GM10847 (cell line): ENCODE results near the gene CYP27B1.

Experiments used
- POLR2A ChIP-seq: IDR thresholded peaks from 2 replicates; pipeline ENCODE4 v1.6.1; 2011; ENCODE audit not compliant: insufficient read length; ENCODE audit errors: extremely low read depth

Gene CYP27B1

GRCh38 chr12:57766464-57767304 is at the start of gene CYP27B1:
Gene CYP27B1, minus strand, starts transcription at chr12:57767078. Its CDS starts 37 bp downstream, at chr12:57767041.
- TF ChIP-seq POLR2A: no peak

DNA sequence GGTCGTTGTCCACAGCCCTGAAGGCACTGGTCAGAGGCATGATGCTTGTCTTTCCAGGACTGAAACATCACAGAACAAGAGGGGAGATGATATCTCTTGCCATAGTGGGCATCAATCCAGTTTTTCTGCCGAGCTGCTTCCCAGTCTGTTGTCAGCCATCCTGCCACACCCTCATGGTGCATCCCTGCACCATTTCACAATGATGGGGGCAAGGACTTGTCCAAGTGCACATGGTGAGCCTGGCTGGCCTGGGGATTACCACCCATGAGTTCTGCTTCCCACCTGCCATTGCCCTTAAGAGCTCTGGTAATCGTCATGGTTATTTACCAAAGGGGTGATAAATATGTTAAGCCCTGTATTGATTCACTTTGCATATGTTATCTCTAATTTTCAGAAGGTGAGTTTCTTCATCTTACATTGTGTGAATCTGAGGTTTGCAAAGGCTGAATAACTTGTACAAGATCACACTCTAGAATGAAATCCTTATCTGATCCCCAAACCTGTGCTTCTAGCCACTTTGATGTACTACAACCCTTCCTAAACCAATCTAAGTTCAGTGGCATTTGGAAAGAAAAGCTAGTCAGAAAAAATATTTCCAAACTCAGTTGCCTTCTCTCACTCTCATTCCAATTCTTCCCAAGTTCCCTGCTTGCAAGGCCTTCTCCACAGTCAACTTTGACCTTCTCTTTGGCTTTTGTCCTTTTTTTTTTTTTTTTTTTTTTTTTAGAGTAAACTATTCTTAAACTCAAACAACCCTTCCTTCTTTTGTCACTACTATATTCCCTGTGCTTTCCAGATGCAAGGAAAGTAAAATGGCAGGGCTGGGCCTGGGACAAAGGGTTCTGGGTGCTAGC is 49.4 kb upstream of the CYP27B1 start:
- no peak for TF ChIP-seq POLR2A

DNA sequence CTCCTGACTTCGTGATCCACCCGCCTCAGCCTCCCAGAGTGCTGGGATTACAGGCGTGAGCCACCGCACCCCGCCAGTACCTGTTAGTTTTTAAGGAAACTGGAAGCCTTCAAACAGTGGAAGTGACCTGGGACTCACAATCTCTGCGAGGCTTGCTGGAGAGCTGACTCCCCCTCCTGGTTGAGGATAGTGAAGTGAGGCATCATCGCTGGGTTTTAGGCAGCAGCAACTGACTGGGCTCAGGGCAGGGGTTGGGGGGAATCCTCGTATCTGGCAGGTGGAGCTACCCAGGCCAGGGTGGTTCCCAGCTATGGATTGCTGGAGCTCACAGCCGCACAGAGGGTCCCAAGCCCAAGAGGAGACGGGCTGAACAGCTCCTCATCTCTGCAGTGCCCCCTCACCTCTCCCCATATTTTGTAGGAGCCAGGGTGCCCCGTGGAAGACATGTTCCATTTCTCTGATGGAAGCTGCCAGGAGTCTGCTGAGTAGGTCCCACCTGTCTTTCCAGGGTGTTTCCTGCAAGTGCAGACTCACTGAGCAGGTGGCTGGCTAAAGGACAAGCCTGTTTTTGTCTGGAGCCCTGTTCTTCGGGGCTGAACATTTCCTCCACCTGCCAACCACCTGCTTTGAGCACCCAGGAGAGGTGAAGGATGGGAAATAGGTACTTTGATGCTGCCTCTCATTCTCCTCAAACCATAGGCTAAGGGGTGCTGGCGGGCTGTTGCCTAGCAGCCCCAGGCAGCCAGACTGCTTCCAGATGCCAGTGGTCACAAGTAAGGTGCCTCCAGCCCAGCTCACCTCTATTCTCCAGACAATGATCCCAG is 48.5 kb upstream of the CYP27B1 start:
- TF ChIP-seq POLR2A: no peak

GRCh38 chr12:57813971-57814772 is 47.3 kb upstream of the CYP27B1 start:
- TF ChIP-seq POLR2A: no peak

- TF ChIP-seq POLR2A: no peak
Observed at GRCh38 chr12:57813111-57813970, 46.5 kb upstream of the CYP27B1 start.

DNA sequence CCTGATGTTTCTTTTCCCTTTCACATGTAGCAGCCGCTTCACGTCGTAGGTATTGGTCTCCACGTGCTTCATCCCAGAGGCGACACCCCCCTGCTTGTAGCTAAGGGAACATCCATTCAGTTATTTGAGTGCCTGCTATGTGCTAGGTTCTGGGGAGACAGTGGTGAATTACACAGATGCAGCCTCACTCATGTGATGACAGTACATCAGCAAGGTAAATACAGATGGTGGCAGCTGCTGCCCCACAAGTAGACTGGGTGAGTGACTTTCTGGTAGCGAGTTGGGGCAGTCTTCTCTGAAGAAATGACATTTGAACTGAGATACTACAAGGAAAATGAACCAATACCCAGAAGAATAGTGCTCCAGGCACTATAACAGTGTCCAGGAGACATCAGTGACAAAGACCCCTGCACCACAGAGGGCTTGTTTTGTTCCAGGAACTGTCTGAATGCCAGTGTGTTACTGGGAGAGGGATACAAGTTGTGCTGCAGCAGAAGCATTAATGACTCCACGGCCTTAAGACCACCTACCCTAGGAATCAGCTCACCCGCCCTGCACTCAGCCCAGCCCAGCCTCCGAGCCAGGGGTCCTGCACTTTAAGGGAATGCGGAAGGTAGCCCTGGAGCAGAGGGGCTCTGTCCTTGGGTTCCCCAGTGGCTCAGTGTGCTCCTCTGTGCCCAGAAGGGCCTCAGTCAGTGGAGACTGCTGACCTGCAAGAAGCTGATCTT is 44.3 kb upstream of the CYP27B1 start:
- no peak for TF ChIP-seq POLR2A

- no peak for TF ChIP-seq POLR2A
Observed at GRCh38 chr12:57810450-57810849, 43.6 kb upstream of the CYP27B1 start.

- no peak for TF ChIP-seq POLR2A
Observed at GRCh38 chr12:57809425-57809824, 42.5 kb upstream of the CYP27B1 start.

- no peak for TF ChIP-seq POLR2A
Observed at GRCh38 chr12:57808351-57808750, 41.5 kb upstream of the CYP27B1 start.

GRCh38 chr12:57807285-57807684 is 40.4 kb upstream of the CYP27B1 start:
- TF ChIP-seq POLR2A: no peak

- TF ChIP-seq POLR2A: no peak
Observed at GRCh38 chr12:57806677-57807076, 39.8 kb upstream of the CYP27B1 start.

GRCh38 chr12:57803319-57803893 is 36.5 kb upstream of the CYP27B1 start:
- TF ChIP-seq POLR2A: no peak

DNA sequence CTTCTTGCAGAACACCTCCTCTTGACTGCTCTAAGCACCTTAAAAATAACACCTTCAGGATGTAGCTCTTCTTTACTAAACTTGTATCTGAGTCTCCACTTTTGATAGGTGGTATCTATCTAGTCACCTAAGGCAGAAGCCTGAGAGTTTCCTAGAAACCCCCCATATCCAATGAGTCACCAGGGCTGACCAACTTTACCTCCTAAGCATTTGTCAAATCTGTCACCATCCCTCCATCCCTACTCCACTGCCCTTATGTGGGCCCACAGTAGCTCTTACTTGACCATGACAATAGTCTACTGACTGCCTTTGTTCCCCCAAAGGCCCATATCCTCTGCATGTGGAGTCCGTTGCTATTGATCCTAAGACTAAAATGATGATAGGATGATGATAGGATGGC is 35.7 kb upstream of the CYP27B1 start:
- TF ChIP-seq POLR2A: no peak

DNA sequence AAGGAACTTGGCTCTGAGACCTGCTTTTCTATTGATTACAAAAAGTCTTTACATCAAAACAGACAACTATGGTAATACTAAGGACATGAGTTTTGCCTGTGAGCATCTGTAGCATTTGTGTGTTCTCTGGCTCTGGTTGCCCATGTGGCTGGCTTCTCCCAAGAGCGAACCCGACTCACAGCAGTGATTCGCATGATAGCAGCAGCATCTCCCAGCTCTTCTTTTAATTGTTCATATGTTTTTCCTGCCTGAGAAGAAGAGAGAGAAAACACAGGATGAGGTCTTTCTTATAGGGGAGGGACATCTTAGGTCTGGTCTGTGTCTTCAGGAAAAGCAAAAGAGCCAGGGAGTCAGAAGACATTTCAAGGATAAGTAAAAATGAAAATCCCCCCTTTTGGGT is 34.1 kb upstream of the CYP27B1 start:
- no peak for TF ChIP-seq POLR2A
